Gastroesophageal sphincter (tissue), 3 donors: Measurements from ENCODE around the gene ATP9B.

Experiments
- POLR2A ChIP-seq, 2 donors: fragments of 450-650 bp; IDR thresholded peaks; one replicate each; pipeline ENCODE4 v1.6.1; 2017; ENCODE audit warnings: antibody characterized with exemption in 2 of 2, mild to moderate bottlenecking in 2 of 2, moderate library complexity in 1 of 2
- TF ChIP-seq, protein P1 (sequence below), 4 experiments: fragments of 200-600 bp in 2 of 4; fragments of 450-650 bp in 2 of 4; sonication (generic) in 1 of 4; IDR thresholded peaks; one replicate each; pipeline ENCODE4 v1.5.1; 2017 to 2019; ENCODE audit warnings: antibody characterized with exemption in 4 of 4, mild to moderate bottlenecking in 2 of 4, moderate library complexity in 2 of 4

DNA sequence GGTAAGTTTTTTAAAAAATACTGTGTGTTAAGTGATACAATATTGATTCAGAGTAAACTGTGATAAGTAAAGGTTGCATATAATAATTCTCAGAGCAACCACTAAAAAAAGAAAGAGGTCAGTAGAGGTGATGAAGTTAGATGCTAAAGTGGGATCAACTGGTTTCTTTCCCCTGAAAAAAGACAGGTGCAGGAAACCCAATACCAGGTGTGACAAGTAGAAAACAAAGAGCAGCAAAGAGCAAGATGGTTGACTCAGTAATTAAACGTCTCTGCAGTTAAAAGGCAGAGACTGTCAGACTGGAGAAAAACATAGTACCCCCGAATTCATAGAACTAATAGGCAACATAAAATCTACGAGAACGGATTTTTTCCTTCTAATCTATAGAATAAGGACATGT is 128.3 kb downstream of the ATP9B start:
- TF ChIP-seq, protein P1, sequence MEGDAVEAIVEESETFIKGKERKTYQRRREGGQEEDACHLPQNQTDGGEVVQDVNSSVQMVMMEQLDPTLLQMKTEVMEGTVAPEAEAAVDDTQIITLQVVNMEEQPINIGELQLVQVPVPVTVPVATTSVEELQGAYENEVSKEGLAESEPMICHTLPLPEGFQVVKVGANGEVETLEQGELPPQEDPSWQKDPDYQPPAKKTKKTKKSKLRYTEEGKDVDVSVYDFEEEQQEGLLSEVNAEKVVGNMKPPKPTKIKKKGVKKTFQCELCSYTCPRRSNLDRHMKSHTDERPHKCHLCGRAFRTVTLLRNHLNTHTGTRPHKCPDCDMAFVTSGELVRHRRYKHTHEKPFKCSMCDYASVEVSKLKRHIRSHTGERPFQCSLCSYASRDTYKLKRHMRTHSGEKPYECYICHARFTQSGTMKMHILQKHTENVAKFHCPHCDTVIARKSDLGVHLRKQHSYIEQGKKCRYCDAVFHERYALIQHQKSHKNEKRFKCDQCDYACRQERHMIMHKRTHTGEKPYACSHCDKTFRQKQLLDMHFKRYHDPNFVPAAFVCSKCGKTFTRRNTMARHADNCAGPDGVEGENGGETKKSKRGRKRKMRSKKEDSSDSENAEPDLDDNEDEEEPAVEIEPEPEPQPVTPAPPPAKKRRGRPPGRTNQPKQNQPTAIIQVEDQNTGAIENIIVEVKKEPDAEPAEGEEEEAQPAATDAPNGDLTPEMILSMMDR (IDR thresholded peaks at IDR 0.05) = no peak
- no peak for TF ChIP-seq POLR2A (IDR thresholded peaks at IDR 0.05)
